Smooth muscle cell of the brain vasculature (primary cell): ENCODE results near the gene PRDM1.

Experiments used
- DNase-seq: peaks from one replicate; pipeline ENCODE4 v3.0.0-alpha.2; 2012; ENCODE audit warnings: low read depth, low spot score

PRDM1 gene

DNA sequence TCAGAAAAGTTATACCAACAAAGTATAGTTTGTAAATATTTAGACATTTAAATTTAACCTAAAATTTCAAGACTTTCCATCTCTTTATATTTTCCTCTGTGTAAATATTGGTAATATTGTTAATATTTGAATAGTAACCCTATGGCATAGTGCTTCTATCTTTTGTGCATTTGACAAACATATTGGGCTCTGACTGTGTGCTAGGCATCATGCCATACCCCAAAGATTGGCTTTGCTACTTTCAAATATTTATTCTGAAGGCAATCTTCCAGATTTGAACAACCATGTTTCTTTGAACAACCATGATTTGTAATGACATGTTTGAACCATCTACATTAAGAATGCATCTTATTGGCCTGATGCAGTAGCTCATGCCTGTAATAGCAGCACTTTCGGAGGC lies 15.5 kb upstream of the PRDM1 start:
- no peak for DNase-seq

DNA sequence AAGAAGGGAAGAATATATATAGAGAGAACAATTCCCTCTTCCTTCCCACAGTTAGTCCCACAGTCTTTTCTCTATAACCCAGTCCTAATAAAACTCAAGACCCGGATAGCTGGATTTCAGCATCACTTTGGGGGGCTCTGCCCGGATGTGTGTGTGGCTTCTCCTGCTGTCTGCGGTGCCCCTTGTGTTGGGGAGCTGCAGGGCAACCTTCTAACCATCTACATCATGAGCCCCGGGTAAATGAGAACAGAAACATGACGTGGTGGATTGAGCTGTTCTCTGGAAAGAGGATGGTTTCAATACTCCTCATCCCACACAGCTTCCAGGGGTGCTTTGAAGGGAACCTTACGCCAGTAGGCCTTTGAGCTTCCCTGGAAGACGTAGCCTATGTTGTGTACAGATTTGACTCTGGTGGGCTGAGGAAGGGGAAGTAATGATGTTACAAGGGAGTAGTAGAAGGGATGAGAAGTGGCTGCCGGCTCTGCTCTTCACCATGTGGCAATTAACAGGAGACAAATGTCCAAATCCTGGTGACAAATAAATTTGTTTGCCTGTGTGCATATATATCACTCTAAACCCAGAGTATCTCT lies 13.5 kb upstream of the PRDM1 start:
- DNase-seq: no peak

DNA sequence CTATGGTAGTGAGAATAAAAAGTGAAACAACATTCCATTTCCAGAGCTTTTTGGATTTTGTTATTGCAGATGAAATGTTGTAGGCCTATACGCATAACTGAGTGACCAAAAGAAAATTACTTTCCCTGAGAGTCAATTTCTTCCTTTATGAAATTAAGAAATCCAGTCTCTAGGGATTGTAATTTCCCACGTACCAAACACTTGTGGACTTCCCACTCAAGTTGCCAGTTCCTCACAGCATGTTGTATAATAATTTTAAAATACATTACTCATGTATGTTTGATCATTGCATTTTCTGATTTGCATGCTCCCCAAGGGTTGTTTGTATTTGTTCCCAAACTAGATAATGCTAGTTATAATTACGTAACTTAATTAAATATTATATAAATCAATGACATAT lies 12.0 kb upstream of the PRDM1 start:
- DNase-seq: no peak

DNA sequence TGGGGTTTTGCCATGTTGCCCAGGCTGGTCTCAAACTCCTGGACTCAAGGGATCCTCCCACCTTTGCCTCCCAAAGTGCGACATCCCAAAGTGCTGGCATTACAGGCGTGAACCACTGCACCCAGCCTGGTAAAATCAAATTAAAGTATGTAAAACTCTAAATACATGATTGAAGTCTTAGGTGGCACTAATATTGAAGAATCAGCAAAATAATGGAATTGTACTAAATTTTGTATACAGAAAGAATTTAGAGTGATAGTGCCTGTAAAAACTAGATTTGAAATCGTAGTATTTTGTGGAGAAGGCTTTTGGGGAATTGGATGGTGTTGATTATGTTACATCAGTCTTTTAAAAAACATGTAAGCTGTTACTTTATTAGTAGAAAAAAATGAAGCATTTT lies 10.0 kb upstream of the PRDM1 start:
- no peak for DNase-seq

DNA sequence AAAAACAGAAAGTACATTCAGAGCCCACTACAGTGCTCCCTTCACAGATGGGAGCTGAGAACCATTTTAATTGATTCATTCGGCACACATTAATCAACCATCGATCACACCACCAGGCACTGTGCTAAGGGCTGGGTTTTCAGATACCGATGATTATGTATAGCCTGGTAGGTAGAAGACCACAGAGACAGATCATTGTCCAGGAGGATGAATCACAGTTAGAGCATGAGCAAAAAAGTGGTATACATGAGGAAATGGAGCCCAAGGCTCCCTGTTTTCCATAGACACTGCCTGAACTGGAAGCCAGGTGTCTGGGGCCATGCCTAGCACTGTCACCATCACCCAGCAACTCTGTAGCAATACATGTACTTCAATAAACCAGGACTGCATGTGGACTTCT lies 9.0 kb upstream of the PRDM1 start:
- no peak for DNase-seq

DNA sequence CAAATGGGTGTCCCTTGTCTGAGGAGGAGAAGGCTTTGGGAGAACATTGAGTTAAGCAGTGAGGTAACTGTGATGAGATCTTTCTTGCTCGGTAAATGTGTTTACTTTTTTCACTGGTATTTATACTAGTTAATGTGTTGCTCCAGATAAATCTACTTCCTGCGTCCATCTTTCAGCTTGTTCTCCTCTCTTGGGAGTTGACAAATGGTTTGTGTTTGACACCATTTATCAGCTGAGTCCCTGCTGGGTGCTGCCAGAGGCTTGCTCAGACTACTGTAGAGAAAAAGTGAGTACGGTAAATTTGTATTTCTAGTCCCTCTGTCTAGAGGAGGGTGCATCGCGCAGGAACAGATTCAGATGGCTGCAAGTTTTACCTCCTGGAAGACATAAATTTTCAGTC lies 8.3 kb upstream of the PRDM1 start:
- DNase-seq: no peak

DNA sequence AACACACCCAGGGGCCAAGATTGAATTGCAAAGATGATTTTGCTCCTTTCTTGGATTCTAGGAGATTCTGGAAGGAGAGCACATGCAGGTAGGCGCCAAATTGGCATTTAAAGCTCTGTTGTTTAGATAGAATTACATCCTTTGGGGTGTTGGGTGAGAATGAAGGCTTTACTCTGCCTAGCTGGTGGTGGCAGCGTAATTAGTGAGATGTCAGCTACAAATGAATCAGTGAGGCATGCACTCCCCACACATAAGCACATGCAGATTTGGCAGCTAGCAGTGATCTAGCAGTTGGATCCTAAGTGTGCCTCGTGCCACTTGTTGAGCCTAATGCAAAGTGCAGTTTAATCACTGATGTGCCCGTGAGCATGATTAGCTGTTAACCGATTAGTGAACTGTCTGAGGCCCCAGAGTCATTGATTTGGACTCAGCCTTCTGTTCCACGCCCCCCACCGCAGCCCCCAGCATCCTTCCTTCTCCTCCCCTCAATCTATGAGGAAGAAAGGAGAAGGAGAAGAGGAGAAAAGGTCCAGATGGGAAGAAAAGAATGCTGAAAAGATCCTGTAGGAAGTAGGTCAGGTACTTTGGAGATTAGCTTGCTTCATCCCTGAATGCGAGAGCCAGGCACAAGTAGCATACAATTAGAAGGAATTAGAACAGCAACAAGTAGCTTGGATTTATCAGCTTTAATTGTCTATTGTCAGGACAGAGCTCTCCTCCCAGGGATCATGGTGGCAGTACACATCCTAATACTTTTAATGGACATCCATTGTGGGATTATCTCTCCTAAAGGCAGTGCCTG lies 6.0 kb upstream of the PRDM1 start:
- DNase-seq: no peak

DNA sequence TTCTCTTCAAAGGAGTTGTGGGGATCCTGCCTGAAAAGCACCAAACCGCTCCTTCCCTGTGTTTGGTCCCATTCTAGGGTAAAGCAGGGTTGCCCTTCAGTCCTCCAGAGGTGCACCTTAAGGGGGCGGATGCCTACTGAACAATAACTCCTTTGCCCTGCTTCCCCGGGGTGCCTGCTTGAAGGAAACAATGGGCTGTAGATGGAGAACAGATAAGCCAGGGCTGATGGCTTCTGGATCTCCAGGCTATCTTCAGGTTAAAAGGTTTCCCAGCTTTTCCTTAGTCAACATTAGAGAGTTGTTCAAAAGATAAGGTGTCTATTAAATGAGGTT lies 5.4 kb upstream of the PRDM1 start:
- DNase-seq: no peak

DNA sequence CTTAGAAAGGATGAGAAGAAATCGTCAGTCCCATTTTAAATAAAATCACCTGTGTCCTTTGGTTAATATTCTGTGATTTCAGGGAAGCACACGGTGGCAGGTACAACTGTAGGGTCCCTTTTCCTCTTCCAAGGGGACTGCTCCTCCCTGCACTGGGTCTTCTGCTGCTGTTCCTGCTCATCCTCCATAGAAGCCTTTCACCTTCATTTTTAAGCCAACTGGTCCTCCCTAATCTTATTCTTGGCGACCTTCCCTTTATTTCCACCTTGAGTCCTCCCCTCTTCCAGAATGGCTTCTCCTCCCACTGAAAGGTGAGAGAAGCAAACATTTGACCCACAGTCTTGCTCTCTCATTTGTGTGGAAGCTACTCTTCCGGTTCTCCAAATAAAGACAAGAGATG lies 4.4 kb upstream of the PRDM1 start:
- no peak for DNase-seq

DNA sequence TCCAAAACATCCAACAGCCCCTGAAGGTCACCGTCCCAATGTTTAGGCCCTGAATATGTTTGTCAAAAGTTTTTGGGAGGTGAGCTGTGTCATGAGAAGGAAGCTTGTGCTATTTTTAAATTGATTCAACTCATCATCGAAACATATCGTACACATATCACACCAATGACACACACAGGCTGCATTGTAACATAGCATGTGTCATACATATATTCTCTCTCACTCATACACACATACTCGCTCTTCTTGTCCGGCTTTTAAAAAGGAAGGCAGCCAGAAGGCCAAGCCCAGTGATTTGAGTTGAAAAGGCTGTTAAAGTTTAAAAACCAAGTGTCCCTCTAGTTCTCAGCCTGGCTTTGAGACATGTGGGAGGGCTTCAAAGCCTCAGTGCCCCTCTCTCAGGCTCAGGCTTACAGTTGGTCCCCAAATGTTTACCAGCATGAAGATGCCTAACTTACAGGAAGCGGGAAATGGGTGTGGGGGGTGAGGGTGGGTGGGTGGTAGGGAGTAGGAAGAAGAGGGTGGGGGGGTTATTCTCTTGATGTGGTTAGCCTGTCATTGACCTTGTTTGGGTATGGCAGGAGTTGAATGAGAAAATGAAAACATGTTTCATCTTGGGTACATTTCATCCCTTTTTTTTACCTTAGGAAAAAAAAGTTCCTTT lies 3.3 kb upstream of the PRDM1 start:
- no peak for DNase-seq

DNA sequence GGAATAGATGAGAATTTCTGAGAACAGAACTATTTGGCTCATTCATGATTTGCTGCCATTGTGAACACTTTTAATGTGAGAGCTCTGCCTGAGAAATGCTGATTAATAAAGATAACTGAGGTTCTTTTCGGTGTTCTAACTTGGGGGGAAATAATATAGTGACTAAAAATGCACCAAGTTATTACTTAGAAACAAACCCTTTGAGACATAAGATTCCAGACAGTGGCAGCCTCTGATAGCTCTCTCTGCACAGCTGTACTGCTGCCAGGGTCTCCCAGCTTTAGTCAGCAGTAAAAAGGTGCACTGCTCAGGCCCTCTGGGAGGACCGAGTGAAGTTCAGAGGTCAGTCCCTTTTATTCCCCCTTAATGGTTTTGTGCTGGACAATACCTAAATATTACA lies 2.5 kb upstream of the PRDM1 start:
- no peak for DNase-seq

DNA sequence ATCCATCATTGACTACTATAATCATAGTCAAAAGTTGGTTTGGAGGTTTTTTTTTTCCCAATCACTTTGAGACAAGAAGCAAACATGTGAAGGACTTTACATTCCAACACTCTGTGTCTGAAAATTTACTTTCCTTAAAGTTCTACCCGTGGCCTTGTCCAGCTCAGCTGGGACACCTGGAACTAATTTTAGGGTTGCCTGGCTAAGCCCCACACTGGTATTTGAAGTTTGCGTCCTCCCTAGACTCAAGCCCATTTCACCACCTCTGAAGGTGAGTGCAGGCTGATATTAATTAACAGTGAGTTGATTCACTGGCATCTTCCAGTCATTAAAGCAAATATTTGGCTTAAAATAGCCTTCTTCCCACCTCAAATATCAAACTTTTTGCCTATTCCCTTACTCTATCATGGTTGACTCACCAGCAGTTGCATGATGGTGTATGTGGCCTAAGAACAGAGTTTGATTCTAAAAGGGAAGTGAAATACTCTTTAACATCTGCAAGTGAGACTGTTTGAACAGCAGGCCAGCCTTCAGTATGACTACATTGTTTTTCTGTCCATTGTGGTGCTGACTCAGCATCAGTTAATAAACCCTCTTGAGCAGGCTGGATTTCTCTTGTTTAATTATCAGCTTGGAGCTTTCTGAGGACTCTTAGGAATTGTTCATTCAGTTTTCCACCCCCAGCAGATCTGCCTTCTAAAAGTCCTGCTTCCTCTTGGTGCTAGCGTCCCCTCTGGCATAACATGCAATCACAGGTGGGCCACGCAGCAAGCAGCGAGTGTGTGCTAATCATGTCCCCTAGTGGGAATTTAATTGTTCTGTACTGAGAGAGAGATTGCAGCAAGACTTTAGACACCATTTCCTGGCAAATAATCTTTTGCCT lies 1.8 kb upstream of the PRDM1 start:
- no peak for DNase-seq

DNA sequence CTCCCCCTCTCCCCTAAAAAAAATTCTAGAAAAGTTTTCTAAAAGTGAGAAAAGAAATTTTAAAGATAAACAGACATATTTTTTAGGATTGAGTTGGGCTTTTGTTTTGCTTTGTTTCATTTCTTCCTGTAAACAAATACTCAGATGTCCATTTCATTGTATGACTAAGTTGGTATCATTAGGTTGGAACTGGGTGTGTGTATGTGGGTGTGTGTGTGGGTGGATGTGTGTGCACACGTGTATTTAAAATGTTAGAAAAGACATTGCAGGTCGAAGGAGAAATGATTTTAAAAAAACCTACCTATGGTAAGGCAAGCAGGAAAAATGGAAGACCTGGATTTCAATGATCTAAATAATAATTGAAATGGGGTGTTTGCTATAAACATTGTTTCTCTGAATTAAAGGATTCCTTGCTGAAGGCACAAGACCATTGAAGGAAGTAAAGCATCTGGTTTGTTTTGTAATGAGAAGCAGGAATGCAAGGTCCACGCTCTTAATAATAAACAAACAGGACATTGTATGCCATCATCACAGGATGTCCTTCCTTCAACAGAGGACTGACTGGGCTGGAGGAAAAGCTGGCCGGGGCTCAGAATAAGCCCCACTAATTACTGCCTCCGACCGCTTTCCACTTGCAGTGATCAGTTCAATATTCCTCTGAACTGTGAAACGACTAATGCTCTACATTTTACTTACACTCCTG lies 996 bp upstream of the PRDM1 start:
- DNase-seq: no peak

DNA sequence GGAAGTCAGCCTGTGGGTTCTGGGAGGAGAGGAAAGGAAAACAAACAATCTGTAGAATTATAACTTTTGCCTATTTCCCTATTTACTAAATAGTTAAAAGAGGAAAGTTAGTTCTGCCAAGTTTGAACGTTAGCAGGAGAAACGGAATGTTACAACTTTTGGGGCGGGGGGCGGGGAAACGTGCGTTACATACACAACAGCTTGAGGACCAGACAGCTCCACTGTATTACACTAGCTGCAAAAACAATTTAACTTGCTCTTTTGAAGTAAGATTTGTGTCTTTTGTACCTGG lies 498 bp upstream of the PRDM1 start:
- DNase-seq: no peak

DNA sequence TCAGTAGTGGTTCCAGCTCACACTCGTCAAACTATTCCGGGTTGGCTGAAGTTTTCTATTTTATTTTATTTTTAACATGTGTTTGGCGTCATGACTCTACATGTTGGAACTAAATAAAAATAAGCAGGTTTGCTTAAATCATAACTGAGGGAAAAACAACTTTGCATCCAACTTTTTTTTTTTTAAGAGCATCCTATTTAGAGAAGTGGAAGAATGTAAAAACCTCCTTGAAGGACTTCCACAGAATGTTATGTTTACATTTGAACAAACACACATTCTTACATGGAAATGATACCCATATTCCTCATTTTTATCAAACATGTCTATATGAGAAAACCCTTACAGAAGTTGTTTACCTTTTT lies 659 bp downstream of the PRDM1 start:
- no peak for DNase-seq

DNA sequence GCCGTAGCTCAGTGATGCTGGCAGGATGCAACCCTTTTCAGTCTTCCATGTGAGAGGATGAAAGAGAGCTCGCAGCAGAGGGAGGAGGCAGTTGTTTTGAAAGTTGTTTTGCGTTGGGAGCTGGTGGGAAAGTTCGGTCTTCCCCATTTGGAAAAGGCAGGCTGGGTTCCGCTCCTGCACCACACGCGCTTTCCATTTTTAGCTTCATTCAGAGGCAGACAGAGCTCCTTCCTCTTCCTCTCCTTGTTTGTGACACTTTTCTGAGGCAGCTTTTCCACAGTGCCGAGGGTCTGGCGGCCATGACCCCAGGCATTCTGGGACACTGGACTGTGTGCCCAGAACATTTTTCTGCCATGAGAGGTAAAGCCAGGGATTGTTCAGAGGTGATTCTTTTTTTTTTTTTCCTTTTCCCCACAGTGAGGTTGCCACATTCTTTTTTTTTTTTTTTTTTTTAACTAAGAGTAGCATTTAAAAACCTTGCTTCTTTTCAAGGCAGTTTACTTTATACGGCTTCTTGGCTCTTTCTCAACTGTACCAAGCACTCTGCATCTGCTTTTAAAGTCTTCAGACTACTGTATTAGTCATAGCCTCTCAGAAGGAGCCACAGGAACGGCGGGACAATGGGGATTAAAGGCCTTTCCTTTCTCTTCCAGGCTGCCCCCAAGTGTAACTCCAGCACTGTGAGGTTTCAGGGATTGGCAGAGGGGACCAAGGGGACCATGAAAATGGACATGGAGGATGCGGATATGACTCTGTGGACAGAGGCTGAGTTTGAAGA lies 1.6 kb downstream of the PRDM1 start:
- no peak for DNase-seq

DNA sequence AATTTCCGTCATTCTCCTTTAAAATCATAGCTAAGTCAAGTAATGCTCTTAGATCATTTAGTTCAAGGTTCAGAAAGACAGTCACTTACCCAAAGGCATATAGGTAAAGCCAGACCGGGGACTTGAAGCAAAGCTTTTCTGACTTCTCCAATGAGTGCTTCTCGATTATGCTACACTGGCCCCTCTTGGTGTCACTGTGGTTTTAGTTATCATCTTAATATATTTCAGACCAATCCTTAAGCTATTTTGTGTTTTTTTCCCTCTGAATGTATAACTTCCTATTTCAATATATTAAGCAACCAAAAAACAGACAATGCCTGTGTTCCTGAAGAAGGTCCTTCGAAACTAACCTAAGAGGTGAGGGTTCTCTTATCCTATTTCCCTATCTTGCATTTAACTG lies 3.9 kb downstream of the PRDM1 start:
- DNase-seq: no peak

DNA sequence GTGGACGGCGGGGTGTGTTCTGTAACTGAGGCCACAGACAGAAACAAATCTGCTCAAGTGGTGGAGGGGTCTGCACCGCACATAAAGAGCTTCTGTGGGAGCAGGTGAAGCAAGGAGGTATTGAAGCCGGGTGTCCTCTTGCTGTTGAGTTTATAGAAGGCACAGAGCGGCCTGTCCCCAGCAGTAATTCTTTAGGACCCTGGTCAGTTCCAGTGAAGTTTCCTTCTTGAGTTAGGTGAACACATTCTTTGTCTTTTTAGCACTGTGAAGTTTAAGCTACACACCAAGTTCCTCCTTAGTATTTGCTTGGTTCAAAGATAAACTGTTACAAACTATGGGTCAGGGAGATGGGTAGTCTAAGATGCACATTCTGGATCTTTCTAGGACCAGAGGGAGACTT lies 6.1 kb downstream of the PRDM1 start:
- no peak for DNase-seq

DNA sequence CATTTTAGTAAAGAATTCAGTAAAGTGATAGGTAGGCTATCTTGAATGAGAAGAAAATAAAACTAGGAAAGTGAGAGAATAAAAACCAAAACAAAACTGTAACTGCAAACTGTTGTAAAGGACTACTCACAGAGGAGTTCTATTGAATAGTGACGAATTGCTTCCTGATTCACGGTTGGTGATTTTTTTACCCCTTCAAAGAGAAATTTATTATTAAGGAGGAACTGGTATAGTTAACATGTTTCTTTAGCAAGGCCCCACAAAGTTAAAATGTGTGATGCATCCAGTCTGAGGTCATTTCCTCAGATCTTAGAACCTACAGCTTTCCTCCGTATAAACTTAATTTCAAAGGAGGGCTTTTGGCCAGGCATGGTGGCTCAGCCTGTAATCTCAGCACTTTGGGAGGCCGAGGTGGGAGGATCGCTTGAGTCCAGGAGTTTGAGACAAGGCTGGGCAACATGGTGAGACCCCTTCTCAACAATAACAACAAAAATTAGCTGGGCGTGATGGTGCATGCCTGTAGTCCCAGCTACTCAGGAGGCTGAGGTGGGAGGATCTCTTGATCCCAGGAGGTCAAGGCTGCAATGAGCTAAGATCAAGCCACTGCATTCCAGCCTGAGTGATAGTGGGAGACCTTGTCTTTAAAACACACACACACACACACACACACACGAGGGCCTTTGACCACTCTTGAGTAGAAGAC lies 8.3 kb downstream of the PRDM1 start:
- no peak for DNase-seq

DNA sequence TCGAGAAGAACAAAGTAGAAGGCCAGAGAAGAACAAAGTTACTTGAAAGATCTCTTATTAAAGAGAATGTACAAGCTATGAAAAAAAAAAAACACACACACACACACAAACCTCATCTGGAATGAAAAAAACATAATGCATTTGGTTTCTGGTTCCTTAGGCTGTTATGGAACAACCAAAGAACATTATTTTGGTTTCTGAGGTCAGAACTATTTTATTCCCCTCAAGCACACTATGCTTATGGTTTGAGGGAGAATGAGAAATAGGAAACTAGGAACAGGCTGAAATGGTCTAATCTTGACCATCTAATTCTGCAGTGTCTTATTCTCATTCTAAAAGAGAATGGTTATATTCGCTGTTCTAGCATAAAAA lies 8.8 kb downstream of the PRDM1 start:
- DNase-seq: no peak
